GM12864 (cell line): Measurements from ENCODE around the gene WDCP.
"Not testable (repeated sequence)": the region's sequence is repeated elsewhere in the genome, so short reads cannot be mapped to it uniquely, and the experiment has no call there.

Experiments used
- DNase-seq: peaks from one replicate; pipeline ENCODE4 v3.0.0-alpha.2; 2011; ENCODE audit warnings: low read depth
- H3K4me3 ChIP-seq: 2 replicates; pipeline ENCODE4 v1.5.1; 2011; ENCODE audit warnings: mild to moderate bottlenecking, low read depth, low read length, control low read depth
- TF ChIP-seq, protein P1 (sequence below): IDR thresholded peaks from 2 replicates; pipeline ENCODE4 v1.5.1; 2011; ENCODE audit warnings: low read depth, mild to moderate bottlenecking, moderate library complexity, low read length, control low read depth, inconsistent platforms; ENCODE audit errors: missing control alignments

WDCP gene

DNA sequence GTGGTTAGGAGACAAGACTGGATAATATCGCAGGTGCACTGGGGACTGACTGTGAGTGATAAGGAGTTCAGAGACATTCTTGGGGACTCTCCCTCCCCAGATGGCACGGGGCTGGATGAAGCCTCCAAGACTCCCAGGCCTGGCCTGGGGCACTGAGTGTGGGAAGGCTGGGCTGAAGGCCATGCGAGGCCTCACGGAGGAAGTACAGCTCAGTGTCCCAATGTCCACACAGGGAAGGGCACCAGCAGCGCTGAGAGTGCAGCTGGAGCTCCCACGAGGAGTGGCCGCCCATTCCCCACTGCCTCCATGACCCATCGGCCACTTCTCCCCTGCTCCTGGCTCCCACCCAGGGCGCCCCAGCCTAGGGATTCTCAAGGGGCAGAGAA is 30.8 kb downstream of the WDCP start:
- no peak for DNase-seq
- H3K4me3 ChIP-seq = no peak overlapping the region
- TF ChIP-seq, protein P1, sequence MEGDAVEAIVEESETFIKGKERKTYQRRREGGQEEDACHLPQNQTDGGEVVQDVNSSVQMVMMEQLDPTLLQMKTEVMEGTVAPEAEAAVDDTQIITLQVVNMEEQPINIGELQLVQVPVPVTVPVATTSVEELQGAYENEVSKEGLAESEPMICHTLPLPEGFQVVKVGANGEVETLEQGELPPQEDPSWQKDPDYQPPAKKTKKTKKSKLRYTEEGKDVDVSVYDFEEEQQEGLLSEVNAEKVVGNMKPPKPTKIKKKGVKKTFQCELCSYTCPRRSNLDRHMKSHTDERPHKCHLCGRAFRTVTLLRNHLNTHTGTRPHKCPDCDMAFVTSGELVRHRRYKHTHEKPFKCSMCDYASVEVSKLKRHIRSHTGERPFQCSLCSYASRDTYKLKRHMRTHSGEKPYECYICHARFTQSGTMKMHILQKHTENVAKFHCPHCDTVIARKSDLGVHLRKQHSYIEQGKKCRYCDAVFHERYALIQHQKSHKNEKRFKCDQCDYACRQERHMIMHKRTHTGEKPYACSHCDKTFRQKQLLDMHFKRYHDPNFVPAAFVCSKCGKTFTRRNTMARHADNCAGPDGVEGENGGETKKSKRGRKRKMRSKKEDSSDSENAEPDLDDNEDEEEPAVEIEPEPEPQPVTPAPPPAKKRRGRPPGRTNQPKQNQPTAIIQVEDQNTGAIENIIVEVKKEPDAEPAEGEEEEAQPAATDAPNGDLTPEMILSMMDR = no peak

DNA sequence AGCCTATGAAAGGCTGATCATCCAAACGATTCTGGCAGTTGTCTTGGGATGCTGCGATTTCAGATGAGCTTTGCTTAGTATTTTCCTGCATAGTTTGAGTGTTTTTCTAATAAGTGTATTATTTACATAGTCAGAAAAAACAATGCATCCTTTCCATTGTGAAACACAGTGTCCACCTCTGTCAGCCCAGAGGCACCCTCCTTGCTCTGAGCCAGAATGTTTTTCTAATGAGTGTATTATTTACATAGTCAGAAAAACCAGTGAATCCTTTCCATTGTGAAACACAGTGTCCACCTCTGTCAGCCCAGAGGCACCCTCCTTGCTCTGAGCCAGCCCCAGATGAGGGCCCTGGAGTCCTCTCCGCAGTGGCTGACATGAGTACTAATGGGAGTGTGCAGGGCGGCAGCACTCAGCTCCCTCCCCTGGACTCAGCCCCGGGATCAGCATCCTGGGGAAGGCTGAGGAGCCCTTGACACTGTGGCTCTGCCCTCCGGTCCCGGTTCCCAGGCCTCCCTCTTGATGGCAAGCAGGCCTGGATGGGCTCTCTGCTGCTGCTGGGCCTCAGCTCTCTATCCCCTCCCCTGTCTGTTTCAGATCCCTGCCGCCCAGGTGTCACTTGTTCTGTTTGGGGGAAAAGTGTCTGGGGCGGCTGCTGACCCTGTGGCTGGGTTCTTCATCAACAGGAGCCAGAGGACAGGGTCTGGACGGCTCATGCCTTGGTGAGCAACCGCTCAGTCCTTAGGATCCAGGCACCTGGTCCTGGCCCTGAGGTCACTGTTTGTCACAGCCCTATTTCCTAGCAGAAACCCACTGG is 31.4 kb downstream of the WDCP start:
- no peak for DNase-seq
- H3K4me3 ChIP-seq = no peak overlapping the region
- TF ChIP-seq, protein P1 = no peak

DNA sequence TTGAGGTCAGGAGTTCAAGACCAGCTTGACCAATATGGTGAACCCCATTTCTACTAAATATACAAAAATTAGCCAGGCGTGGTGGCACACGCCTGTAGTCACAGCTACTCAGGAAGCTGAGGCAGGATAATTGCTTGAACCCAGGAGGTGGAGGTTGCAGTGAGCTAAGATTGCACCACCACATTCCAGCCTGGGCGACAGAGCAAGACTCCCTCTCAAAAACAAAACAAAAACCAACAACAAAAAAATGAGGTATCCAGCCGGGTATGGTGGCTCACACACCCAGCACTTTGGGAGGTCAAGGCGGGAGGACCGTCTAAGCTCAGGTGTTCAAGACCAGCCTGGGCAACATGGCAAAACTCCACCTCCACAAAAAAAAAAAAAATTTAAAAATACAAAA is 32.3 kb downstream of the WDCP start:
- DNase-seq = not testable (repeated sequence)

DNA sequence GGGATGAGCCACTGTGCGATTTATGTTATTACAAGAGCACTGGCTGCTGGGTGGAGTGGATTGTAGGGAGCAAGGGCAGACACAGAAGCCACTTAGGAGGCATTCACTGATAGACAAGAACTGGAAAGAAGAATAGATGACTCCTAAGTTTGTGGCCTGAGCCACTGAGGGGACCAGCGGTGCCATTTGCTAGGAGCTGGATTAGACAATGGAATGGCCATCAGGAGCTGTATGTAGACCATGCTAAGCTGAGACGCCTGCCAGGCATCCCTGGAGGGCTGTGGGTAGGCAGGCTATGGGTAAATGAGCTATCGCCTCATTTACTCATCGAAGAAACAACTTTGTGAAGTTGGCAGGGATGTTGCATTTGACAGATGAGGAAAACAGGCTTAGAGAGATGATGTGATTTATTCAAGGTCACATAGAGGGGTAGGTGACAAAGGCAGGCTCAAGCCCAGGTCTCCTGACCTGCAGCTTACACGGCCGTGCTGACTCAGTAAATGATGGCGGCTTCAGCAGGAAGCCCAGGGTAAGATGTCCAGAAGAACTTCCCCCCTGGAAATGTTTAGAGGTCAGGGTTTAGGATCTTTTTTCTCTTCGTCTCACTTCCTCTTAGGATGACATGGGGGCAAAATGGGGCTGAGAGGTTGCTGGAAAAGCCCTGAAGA is 34.5 kb downstream of the WDCP start:
- no peak for DNase-seq
- TF ChIP-seq, protein P1 = no peak
- no peak overlapping the region for H3K4me3 ChIP-seq

More for the DNA sequence above, 32.3 kb downstream of the WDCP start:
- not testable (repeated sequence) for H3K4me3 ChIP-seq

DNA sequence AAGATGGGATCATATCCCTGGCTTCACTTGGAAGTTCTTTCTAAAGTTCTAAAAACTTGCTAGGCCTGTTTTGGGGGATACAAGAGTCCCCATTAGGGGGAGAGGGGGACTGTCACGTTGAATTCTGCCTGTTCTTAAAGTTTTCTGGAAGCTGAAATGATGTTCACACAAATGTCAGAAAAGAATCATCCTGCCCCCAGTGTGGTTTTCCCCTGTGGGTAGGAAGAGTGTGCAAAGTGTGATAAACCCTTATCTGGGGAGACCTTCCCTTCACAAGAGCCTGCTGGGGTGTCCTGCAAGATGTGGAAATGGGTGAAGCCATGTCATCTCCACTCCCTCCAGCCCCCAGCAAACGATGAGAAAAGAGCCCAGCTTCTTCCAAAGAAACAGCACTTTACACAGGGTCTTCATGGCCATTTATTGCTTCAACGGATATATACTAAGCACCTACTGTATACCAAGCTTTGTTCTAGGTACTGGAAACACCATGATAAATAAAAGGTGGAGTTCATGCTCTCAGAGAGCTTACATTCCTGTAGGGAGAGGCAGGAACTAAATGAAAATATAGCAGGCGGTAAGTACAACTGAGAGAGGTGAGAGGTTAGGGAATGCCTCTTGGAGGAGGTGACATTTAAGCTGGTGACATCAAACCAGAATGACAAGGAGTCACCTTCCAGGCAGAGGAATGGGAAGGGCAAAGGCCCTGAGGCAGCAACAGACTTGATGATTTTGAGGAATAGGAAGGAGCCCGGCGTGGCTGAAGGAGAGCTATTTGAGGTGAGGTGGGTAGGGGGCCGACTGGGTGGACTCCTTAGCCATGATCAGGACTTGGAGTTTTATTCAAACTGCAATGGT is 35.7 kb downstream of the WDCP start:
- TF ChIP-seq, protein P1 = no peak
- DNase-seq = no peak
- no peak overlapping the region for H3K4me3 ChIP-seq

DNA sequence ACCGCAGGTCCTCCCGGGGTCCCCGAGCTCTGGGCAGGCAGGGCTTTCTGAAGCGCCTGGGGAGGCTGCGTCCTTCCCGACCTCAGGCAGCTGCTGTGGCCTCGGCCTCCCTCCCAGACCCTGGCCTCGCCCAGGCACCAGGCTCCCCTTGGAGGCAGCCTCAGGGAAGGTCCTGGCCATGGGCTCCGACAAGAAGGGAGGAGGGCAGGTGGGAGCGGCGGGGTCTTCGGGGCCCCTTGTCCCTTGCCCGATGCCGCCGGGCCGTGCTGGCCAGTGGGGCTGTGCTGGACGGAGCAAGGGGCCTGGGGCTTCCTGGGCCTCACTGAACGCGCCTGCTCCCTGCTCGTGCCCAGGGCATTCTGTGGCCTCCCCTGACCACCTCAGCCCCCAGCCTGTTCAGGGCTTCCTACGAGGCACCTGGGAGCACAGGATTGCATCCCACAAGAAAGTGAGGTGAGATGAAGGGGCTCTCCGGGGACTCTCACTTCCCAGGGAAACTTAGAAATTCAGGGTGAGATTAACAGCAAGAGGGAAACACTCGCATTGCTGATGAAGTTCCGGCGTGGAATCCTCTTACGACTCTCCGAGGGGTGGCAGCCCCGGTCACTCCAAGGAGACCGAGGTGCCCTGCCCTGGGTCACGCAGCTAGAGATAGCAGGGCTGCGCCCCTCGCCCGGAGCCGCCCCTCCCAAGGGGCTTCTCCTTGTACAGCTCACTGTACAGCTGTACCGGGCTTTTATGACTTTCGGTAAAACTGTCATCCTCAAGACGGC is 36.5 kb downstream of the WDCP start:
- H3K4me3 ChIP-seq = no peak overlapping the region
- no peak for DNase-seq
- TF ChIP-seq, protein P1 = no peak
